ENCODE data around the gene ZBTB20. TPM values are rescaled to one million over a fixed set of nuclear protein-coding genes. Genes with fewer than 3 reads are reported as not detected.

ZBTB20 gene
- total RNA-seq, 3 donors from 2014 or later (not counting 1 experiment from before 2014, with no cell fraction given) = 52.7 to 58.3 (median 55.9) TPM

DNA sequence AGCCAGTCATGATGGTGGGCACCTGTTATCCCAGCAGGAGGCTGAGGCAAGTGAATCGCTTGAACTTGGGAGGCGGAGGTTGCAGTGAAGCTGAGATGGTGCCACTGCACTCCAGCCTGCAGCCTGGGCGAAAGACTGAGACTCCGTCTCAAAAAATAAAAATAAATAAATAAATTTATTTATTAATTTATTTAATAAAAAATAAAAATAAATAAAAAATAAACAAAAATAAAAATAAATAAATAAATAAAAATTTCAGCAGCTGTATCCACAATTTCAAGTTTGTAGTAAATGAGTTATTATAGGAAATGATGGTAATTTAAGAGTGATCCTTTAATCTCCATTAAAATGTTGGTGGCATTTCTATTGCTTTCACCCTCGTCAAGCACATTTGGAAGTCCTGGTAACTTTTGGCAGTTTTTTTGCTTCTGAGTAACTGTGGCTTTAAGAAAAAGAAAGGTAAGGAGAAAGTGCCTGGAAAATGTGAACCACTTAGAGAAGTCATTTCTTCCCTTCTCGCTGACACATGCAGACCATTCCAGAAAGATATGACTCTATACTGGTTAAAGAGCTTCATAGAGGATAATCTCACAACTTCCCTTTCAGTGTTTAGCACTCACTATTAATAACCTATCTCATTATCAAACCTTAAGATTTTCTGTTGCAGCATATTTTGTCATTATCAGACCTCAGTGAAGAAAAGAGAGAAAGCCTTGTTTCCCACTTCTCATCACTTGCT, 556.6 kb downstream of the ZBTB20 start:
- Histone ChIP-seq H3K4me3 (ENCODE audit: low read length) (no peak overlapping the region), H3K36me3 (ENCODE audit: control insufficient read depth, insufficient read depth, low read length) (no peaks in the 10 kb centered on the region), H3K27me3 (ENCODE audit: control insufficient read depth, insufficient read depth, low read length) (no peaks in the 10 kb centered on the region), H3K9me3 (ENCODE audit: control insufficient read depth, insufficient read depth, low read length) (no peaks in the 10 kb centered on the region), H3K27ac (ENCODE audit: low read length) (no peak overlapping the region), H3K4me1 (ENCODE audit: control insufficient read depth, insufficient read depth, low read length) (no peaks in the 10 kb centered on the region)
- DNase-seq = no peak
- Mint-ChIP-seq H3K36me3 (no peaks in the 10 kb centered on the region), H3K4me1 (no peaks in the 10 kb centered on the region), H3K27me3 (ENCODE audit: low read depth in 2 of 2) (no peaks in the 10 kb centered on the region), H3K27ac (no peak overlapping the region), H3K4me3 (no peak overlapping the region), H3K9me3 (no peaks in the 10 kb centered on the region)
- TF ChIP-seq, protein P1, sequence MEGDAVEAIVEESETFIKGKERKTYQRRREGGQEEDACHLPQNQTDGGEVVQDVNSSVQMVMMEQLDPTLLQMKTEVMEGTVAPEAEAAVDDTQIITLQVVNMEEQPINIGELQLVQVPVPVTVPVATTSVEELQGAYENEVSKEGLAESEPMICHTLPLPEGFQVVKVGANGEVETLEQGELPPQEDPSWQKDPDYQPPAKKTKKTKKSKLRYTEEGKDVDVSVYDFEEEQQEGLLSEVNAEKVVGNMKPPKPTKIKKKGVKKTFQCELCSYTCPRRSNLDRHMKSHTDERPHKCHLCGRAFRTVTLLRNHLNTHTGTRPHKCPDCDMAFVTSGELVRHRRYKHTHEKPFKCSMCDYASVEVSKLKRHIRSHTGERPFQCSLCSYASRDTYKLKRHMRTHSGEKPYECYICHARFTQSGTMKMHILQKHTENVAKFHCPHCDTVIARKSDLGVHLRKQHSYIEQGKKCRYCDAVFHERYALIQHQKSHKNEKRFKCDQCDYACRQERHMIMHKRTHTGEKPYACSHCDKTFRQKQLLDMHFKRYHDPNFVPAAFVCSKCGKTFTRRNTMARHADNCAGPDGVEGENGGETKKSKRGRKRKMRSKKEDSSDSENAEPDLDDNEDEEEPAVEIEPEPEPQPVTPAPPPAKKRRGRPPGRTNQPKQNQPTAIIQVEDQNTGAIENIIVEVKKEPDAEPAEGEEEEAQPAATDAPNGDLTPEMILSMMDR (IDR thresholded peaks at IDR 0.05) = no peak
- WGBS (ENCODE audit: insufficient coverage) = 95% methylated on average over 3 of the region's 6 CpGs
- ATAC-seq = no peak
- intact Hi-C loops (cut with micrococcal nuclease) = no loop called here

DNA sequence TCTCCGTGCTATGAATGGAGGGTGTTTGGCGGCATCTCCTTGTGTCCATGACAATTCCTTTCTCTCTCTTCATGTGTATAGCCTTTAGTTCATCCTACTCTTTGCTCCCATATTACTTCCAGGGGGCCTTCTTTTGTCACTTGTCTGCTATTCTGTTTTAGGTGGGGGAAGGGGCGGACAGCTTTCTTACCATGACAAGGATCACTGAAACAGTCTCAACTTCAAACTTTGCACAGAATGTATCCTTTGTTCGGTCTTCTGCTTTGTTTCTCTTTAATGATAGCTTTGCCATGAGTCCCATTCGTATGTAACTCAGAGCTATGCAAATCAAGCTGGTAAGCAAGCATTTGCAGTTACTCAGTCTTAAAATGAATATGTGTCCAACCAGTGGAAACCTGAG, 559.1 kb downstream of the ZBTB20 start:
- Mint-ChIP-seq H3K4me3 (no peak overlapping the region), H3K4me1 (peaks cover 2 to 10% of the 10 kb centered on the region in 2 donors), H3K27me3 (ENCODE audit: low read depth in 2 of 2) (no peaks in the 10 kb centered on the region), H3K36me3 (no peaks in the 10 kb centered on the region), H3K27ac (no peak overlapping the region), H3K9me3 (no peaks in the 10 kb centered on the region)
- H3K27me3 ChIP-seq (ENCODE audit: control insufficient read depth, insufficient read depth, low read length) = no peaks in the 10 kb centered on the region
- TF ChIP-seq, protein P1 (IDR thresholded peaks at IDR 0.05) = no peak
- H3K9me3 ChIP-seq (ENCODE audit: control insufficient read depth, insufficient read depth, low read length) = no peaks in the 10 kb centered on the region
- no peak overlapping the region for H3K27ac ChIP-seq (ENCODE audit: low read length)
- DNase-seq = no peak
- H3K4me3 ChIP-seq (ENCODE audit: low read length) = no peak overlapping the region
- no peaks in the 10 kb centered on the region for H3K4me1 ChIP-seq (ENCODE audit: control insufficient read depth, insufficient read depth, low read length)
- intact Hi-C loops (cut with micrococcal nuclease) = no loop called here
- 95% methylated on average over 5 of the region's 5 CpGs for WGBS (ENCODE audit: insufficient coverage)
- no peak for ATAC-seq
- H3K36me3 ChIP-seq (ENCODE audit: control insufficient read depth, insufficient read depth, low read length) = no peaks in the 10 kb centered on the region

DNA sequence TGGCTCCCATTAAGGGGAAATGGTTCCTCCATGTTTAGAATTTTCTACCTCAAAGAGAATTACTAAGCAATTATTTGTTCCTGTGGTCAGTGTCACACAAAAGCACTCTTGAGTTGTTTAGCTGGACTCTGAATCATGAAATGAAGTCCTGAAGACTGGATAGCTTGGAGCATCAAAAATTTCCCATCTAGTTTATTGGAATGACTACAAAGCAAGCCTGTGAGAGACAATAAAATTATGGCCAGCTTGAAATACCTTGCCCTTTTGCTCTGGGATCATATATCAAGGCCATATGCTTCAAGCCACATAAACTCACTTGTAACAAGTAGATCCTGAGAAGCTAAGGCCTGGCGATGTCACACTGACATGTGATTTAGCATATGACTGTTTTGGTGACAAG, 561.0 kb downstream of the ZBTB20 start:
- TF ChIP-seq, protein P1 (IDR thresholded peaks at IDR 0.05) = no peak
- no peaks in the 10 kb centered on the region for H3K27me3 Mint-ChIP-seq (ENCODE audit: low read depth in 2 of 2)
- Histone ChIP-seq H3K4me3 (ENCODE audit: low read length) (no peak overlapping the region), H3K36me3 (ENCODE audit: control insufficient read depth, insufficient read depth, low read length) (no peaks in the 10 kb centered on the region), H3K27me3 (ENCODE audit: control insufficient read depth, insufficient read depth, low read length) (no peaks in the 10 kb centered on the region), H3K4me1 (ENCODE audit: control insufficient read depth, insufficient read depth, low read length) (no peaks in the 10 kb centered on the region), H3K9me3 (ENCODE audit: control insufficient read depth, insufficient read depth, low read length) (no peaks in the 10 kb centered on the region), H3K27ac (ENCODE audit: low read length) (no peak overlapping the region)
- no peak for ATAC-seq
- WGBS (ENCODE audit: insufficient coverage) = 83% methylated on average over 1 of the region's 1 CpG
- intact Hi-C loops (cut with micrococcal nuclease) = no loop called here
- H3K4me3 Mint-ChIP-seq = no peak overlapping the region
- no peak overlapping the region for H3K27ac Mint-ChIP-seq
- H3K9me3 Mint-ChIP-seq = no peaks in the 10 kb centered on the region
- DNase-seq = no peak
- no peaks in the 10 kb centered on the region for H3K36me3 Mint-ChIP-seq
- peaks cover 6 to 10% of the 10 kb centered on the region in 2 donors for H3K4me1 Mint-ChIP-seq

DNA sequence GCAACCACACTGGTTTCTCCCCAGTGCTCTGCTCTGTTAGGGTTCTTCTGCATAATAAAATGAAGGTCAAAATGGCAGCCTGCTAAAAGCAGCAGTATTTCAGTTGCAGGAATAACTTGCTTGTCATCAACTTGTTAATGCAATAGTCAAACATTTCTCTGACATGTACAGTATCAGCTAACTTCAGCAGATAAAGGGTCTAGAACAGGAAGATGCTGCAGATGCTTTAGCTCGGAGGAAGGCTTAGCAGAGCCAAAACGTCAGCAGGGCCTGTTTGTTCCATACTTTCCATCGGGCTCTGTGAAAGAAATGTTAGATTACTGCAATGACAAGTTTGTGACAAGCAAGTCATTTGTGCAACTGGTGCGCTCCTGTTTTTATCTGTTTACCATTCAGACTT, 561.4 kb downstream of the ZBTB20 start:
- intact Hi-C loops (cut with micrococcal nuclease) = no loop called here
- TF ChIP-seq, protein P1 (IDR thresholded peaks at IDR 0.05) = no peak
- no peak overlapping the region for H3K4me3 ChIP-seq (ENCODE audit: low read length)
- H3K27me3 ChIP-seq (ENCODE audit: control insufficient read depth, insufficient read depth, low read length) = no peaks in the 10 kb centered on the region
- no peaks in the 10 kb centered on the region for H3K9me3 Mint-ChIP-seq
- no peak overlapping the region for H3K27ac ChIP-seq (ENCODE audit: low read length)
- no peak overlapping the region for H3K27ac Mint-ChIP-seq
- no peaks in the 10 kb centered on the region for H3K4me1 ChIP-seq (ENCODE audit: control insufficient read depth, insufficient read depth, low read length)
- WGBS (ENCODE audit: insufficient coverage) = 96% methylated on average over 4 of the region's 4 CpGs
- no peak overlapping the region for H3K4me3 Mint-ChIP-seq
- H3K4me1 Mint-ChIP-seq = peaks cover 6 to 10% of the 10 kb centered on the region in 2 donors
- H3K27me3 Mint-ChIP-seq (ENCODE audit: low read depth in 2 of 2) = no peaks in the 10 kb centered on the region
- no peaks in the 10 kb centered on the region for H3K9me3 ChIP-seq (ENCODE audit: control insufficient read depth, insufficient read depth, low read length)
- DNase-seq (no peak), ATAC-seq (no peak)
- H3K36me3 Mint-ChIP-seq = no peaks in the 10 kb centered on the region
- H3K36me3 ChIP-seq (ENCODE audit: control insufficient read depth, insufficient read depth, low read length) = no peaks in the 10 kb centered on the region
